Bone marrow (tissue), 2 donors: ENCODE results near the gene SEC62.
A peak's percentile ranks its signal among the peaks of the same experiment; 100 is the strongest.
"Not testable (repeated sequence)": the region's sequence is repeated elsewhere in the genome, so short reads cannot be mapped to it uniquely, and the experiment has no call there.

Source experiments
- DNase-seq, 2 donors: peaks; one replicate each; lab custom pipeline; 2025; lab: John Stamatoyannopoulos, UW

The SEC62 gene

DNA sequence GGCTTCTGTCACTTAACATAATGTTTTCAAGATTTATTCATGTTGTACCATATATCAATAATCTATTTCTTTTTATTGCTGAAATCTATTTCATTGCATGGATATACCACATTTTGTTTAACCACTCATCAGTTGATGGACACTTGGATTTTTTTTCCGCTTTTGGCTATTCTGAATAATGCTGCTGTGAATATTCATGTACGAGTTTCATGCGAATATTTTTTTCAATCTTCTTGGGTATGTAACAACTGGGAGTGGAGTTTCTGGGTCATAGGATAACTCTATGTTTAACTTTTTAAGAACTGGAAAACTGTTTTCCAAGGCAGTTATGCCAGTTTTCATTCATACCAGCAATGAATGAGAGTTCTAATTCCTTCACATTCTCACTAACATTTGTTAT lies 49.5 kb downstream of the SEC62 start:
- no peak for DNase-seq

GRCh38 chr3:170019306-170019705 lies 52.7 kb downstream of the SEC62 start:
- not testable (repeated sequence) for DNase-seq

- DNase-seq = no peak
Measured at GRCh38 chr3:170021083-170021482, 54.5 kb downstream of the SEC62 start.

DNA sequence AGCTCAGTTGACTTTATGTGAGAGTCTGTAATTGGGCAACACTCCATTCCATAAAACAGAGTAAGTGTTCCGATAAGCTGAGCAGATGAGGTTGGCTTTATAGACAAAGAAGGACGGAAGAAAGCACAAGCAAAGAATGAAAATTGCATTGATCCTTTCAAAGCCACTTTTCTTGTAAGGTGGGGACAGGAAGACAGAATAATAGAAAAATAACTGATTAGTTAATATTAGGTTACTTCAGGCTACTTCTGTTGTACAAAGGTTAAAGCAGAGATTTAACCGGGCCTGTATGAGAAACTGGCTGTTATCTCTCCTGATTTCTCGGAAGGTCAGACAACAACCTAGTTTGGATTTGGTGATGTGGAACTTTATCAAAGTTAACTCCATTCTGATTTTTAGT lies 55.7 kb downstream of the SEC62 start:
- no peak for DNase-seq

- no peak for DNase-seq
Measured at GRCh38 chr3:170023165-170023564, 56.6 kb downstream of the SEC62 start.

- DNase-seq = no peak
Measured at GRCh38 chr3:170024581-170024980, 58.0 kb downstream of the SEC62 start.

- no peak for DNase-seq
Measured at GRCh38 chr3:170027233-170028102, 60.9 kb downstream of the SEC62 start.

DNA sequence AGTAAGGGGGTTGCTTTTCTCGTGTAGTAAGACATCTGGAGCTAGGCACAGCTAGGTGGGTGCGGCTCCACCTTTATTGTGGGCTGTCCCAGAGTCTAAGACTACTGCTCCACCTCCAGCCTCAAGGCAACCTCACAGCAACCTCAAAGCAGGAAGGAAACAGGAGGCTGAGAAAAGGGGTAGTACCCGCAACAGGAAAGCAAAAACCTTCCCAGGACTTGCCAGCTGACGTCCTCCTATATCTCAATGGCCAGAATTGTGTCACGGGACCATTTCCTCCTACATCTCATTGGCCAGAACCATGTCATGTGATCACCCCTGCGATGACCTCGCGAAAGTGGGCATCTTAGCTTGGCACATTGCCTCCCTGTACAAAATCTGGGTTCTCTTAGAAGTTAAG lies 66.9 kb downstream of the SEC62 start:
- no peak for DNase-seq

DNA sequence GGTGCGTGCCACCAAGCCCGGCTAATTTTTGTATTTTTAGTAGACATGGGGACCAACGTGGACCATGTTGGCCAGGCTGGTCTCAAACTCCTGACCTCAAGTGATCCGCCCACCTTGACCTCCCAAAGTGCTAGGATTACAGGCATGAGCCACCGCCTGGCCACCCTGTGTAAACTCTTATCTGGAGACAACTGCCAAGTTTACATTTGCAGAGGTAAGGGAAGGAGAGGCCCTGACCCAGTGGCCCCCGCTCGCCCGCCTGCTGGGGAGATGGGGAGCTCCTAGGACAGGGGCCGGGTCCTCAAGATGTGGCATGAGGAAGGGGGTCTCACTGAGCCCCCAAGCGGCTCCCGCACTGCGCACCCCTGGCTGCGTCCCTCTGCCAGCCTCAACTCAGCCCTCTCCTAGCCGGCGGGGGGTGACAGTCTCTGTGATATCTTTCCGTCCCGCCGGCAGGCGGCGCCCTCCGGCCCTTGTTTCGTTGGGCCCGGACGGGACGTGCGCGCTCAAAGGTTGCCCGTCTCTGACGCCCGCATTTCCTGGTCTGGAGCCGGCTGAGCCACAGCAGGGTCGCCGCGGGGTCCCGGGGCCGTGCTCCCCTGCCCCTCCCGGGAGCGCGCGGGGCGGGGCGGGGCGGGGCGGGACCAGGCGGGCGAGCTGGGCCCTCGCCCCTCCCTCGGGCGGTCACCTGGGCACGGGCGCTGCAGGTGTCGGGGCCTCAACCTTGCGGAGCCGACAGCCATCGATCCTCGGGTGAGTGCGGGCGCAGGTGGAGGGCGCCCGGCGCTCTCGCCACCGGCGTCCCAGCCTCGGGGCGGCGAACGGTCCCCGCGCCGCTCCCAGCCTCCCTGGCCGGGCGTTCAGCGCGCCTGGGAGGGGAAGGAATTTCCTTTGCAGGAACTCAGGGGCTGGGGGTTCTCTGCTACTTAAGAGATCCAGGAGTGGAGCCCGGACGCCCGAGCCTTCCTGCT lies 71.1 kb downstream of the SEC62 start, which contains the start of gene GPR160:
TSS of gene GPR160 (plus strand) at position 533 of the 971 bp plus-strand sequence. CDS start 45,978 bp downstream, outside the sequence.
- peak; percentile 23 to 51 for DNase-seq

- peak in 1 of 2 donors; percentile 3 for DNase-seq
Measured at GRCh38 chr3:170038434-170039110, 72.0 kb downstream of the SEC62 start.

GRCh38 chr3:170040418-170040817 lies 73.8 kb downstream of the SEC62 start:
- no peak for DNase-seq

DNA sequence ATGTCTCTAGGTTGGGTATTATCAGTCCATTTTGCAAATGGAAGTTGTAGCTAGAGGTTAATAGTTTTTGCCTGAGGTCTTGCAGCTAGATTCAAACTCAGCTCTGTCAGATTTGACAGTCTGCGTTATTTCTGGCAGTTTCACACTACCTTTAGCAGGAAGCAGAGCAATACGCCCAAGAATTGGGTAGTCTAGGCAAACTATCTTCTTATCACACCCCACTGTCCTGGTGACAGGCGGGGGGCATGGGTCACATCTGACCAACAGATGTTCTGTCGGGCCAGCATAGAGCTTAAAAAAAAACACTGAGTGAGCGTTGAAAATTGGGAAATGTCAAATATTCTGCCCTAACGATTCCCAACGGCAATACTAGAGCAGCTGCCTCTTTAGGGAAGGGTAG lies 76.9 kb downstream of the SEC62 start:
- DNase-seq = no peak

DNA sequence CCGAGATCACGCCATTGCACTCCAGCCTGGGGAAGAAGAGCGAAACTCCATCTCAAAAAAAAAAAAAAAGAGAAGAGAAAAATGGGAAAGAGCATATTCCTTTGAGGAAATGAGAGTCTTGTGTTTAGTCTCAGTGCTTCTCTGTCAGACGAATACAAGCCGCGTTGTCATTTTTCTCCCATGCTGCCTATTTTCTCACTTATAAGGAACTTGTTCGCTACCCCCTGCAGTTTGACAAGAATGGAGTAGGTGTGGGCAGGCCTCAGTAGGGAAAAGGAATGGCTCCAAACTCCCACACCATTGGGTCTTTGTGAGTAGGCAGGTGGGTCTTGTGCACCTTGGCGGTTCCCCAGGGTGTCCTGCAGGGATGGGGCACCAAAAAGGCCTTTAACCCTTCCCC lies 77.7 kb downstream of the SEC62 start:
- DNase-seq = no peak

GRCh38 chr3:170044795-170045244 lies 78.2 kb downstream of the SEC62 start:
- peak; percentile 3 to 41 for DNase-seq

DNA sequence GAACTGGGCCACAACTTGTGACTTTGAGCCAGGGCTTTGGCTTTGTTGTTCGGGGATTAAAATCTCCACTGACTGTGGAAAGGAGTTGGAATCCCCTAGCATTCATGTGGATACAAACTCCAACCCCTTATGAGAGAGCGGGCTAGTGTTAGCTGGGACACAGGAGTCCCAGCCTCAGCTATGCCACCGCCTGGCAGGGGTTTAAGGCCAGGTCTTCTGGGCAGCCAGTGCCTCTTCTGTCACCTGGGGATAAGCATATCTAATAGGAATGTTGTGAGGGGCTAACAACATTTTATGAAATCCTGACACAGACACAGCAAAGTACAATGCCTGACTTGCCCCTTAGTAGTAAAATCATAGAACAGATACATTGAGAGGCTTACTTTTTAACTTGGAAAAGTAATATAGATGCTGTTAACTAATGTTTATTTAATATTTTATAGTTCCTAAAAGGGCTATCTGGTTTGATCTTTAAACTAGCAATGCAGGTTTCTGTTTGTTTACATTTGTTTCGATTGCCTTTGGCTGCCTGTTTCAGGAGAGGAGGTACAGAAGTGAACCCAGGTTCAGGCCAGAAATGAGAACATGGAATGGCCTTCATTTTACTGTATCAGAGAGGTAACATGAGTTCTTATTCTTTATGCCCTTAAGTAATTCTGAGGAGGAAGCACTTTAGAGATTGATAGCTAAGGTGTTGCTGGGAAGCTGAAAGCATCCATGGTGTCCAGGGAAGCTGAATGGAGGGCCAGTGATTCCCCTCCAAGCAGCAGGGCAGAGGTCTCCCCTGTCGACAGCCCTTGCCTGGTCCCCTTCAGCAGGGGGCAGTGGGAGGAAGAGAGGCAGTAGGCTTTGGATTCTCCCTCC lies 79.9 kb downstream of the SEC62 start:
- DNase-seq = no peak

GRCh38 chr3:170047133-170047404 lies 80.5 kb downstream of the SEC62 start:
- no peak for DNase-seq
